Measurements from ENCODE around the gene C1GALT1C1.
"Not testable (repeated sequence)": the region's sequence is repeated elsewhere in the genome, so short reads cannot be mapped to it uniquely, and the experiment has no call there.

The C1GALT1C1 gene

GRCh38 chrX:120629667-120630537, at the start of gene C1GALT1C1:
Gene C1GALT1C1 (minus strand): TSS chrX:120630054. CDS start chrX:120627166, 2,888 bp downstream.
- peak; percentile 88 for DNase-seq

- no peak for DNase-seq
Measured at GRCh38 chrX:120677004-120677652, 47.3 kb upstream of the C1GALT1C1 start.

- DNase-seq = no peak
Measured at GRCh38 chrX:120672841-120673530, 43.1 kb upstream of the C1GALT1C1 start.

- DNase-seq = no peak
Measured at GRCh38 chrX:120672389-120672788, 42.5 kb upstream of the C1GALT1C1 start.

- DNase-seq = no peak
Measured at GRCh38 chrX:120671963-120672362, 42.1 kb upstream of the C1GALT1C1 start.

GRCh38 chrX:120668357-120668756, 38.5 kb upstream of the C1GALT1C1 start:
- DNase-seq = no peak

GRCh38 chrX:120664535-120664934, 34.7 kb upstream of the C1GALT1C1 start:
- not testable (repeated sequence) for DNase-seq

DNA sequence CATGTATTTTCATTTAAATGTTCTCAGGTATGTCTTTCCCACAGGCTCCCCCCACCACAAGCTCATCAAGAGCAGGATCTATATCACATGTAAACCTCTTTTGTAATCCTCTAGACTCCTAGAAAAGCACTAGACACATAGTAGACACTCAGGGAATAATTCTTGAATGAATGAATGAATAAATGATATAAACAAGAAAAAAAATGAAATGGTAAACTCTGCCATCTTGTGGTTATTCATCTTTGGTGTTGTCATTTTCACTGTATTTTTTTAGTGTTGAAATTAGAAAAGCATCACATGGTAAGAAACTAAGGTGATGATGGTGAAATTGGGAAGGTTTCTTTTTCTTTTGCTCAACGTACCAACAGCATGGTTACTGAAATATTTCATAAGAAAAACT, 34.2 kb upstream of the C1GALT1C1 start:
- no peak for DNase-seq

DNA sequence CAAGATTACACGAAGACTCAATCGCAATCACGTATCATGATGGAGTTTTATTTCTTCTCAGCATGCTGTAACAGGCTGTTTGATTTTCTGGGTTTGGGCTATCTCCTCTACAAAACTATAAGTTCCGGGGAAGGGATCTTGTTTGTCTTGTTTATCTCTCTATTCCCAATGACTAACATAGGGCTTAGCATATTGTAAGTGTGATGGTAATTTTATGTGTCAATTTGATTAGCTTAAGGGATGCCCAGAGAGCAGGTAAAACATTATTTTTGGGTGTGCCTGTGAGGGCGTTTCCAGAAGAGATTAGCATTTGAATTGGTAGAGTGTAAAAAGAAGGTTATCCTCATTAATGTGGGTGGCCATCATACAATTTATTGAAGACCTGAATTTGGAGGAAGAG, 32.8 kb upstream of the C1GALT1C1 start:
- no peak for DNase-seq

DNA sequence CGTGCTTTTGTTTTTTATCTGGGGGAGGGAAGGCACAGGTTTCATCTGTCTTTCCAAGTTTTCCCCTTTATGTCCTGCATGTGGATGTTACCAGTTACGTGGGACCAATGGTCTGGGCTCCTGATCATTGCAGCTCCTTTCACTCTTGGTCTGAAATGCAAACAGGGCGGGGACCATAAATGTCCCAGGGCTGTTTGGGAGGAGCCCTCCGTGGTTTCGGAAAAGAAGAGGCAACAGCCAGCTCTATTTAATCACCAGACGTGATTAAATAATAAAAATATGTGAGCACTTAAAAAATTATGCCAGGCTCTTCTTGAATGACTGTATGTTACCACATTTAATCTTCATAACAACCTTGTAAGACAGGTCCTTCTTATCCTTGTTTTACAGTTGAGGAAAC, 30.8 kb upstream of the C1GALT1C1 start:
- DNase-seq = no peak

DNA sequence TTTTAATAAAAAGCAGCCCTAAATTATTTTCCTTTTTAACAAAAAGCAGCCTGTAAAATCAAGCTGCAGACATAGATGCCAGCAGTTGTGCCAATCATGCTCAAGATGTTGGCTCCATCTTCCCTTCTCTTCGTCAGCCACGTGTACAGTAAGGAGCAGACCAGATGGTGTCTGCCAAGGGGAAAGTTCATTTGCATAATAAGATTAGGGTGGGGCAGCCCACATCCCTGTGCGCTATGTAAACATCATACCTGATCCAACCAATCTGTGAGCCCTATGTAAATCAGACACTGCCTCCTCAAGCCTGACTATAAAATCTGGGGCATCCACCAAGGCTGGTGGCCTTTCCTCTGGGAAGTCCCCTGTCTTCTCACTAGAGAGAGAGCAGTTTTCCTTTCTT, 23.1 kb upstream of the C1GALT1C1 start:
- DNase-seq = no peak

- DNase-seq = not testable (repeated sequence)
Measured at GRCh38 chrX:120652256-120652655, 22.4 kb upstream of the C1GALT1C1 start.

DNA sequence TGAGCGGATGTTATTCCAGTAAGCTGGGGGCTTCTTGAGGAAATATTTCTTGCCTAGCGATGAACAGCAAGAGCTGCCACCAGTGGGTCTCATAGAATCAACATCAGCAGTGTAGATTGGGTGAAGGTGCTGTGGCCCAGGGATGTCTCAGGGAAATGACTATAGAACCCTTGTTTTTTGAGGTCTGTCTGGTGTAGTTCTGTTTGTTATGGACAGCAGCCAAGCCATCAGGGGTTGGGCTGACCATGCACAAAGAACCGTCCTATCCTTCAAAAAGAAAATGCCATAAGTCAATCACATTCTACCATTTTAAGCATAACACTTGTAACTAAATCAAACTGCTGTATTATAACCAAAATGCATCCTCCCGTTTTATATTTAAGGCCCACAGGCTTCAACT, 17.3 kb upstream of the C1GALT1C1 start:
- no peak for DNase-seq

- no peak for DNase-seq
Measured at GRCh38 chrX:120642871-120643270, 13.0 kb upstream of the C1GALT1C1 start.

DNA sequence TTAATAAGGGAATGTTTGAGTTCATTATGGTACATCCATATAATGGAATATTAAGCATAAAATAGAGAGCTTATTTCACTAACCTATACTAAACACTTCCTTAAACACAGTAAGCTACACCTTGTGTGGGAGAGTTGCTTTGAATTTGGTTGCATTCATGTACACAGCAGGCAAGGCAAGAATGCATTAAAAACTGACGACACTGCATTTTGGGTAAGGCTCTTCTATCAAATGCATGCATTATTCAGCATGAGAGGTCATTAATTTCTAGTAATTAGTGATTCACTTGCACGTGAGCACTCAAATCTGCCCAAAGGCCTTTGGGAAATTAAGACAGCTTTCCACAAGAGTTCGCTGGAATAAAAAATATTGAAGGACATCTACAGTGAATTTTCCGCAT, 8.8 kb upstream of the C1GALT1C1 start:
- DNase-seq = no peak

DNA sequence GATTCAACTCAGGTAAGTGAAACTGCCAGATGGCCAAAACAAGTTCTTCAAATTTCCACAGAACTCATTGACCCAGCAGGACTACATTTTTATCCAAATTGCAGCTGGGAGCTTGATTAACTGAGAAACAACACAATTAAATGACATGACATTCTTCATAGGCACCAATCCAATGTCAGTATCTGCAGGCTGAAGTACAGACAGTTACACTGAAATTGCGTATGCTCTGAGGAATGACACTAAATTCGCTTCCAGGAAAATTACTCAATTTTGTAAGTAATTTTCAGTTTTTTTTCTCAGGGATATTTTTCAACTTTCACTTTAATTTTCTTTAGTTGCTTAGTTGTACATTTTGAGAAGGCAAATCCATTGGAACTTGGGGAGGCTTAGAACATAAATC, 4.5 kb downstream of the C1GALT1C1 start:
- DNase-seq = no peak

DNA sequence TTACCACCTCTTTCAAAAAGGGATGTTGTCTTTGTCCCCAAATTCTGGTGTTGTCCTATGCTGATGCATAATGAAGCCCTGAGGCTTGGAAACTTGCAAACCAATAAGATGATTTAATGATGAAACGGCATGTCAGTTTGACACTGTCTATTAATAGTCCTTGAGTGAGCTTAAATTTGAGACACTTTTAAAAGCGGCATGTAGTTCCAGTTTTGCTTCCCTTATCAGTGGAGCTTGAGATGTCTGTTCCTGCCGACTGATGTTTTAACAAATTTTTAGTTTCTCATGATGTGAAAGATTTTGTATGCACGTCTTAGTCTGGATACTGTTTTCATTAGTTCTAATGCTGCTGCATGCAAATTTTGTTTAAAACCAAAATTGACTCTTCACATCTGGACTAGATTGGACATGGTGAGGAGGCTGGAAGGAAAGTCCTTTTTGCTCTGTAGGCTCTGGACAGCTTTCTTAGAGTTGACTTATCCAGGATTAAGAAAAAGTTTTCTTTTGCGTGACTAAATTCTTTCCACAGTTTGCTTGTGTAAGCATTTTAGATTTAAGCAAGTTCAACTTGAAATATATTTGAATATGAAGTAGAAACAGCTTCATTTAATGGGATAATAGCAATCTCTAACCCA, 11.7 kb downstream of the C1GALT1C1 start:
- no peak for DNase-seq

DNA sequence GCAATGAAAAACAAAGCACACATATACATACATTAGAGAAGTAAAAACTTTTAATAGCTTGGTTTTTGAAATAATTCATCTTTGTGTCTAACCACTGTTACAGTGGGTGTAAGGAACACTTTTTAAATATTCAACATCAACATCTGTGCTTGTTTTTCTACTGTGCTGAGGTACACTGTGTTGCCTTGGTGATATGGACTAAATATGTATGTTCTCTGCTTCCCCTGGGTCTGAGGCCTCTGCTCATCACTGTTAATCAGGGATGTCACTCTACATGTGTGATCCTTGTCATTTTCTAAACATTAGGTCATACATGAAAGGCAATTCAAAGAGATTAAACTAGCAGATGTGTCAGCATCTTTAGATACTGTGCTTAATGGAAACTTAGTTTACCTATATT, 15.0 kb downstream of the C1GALT1C1 start:
- no peak for DNase-seq

- DNase-seq = no peak
Measured at GRCh38 chrX:120612086-120612485, 17.8 kb downstream of the C1GALT1C1 start.

- no peak for DNase-seq
Measured at GRCh38 chrX:120604361-120604782, 25.5 kb downstream of the C1GALT1C1 start.

GRCh38 chrX:120603707-120604360, 26.0 kb downstream of the C1GALT1C1 start, which contains the start of gene MCTS1:
Gene MCTS1 (plus strand): TSS chrX:120604101. CDS start chrX:120604237, 136 bp downstream.
- peak; percentile 81 for DNase-seq

DNA sequence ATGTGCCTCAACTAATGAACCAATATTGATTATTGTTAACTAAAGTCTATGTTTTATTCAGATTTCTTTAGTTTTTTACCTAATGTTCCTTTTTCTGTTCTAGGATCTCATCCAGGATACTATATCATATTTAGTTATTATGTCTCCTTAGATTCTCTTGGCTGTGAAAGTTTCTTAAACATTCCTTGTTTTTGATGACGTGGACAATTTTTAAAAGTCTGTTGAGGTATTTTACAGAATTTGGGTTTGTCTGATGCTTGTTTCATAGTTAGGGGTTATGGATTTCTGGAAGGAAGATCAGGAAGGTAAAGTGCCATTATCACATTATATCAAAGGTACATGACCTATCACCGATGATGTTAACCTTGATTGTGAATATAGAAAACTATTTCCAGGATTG, 44.2 kb downstream of the C1GALT1C1 start:
- DNase-seq = no peak
